ENCODE data around the gene HOXB5. TPM values are rescaled to one million over a fixed set of nuclear protein-coding genes. Genes with fewer than 3 reads are reported as not detected.

HOXB5 gene
- total RNA-seq, 6 donors from 2014 or later, result 0.39 to 5.0 (median 1.5) TPM

DNA sequence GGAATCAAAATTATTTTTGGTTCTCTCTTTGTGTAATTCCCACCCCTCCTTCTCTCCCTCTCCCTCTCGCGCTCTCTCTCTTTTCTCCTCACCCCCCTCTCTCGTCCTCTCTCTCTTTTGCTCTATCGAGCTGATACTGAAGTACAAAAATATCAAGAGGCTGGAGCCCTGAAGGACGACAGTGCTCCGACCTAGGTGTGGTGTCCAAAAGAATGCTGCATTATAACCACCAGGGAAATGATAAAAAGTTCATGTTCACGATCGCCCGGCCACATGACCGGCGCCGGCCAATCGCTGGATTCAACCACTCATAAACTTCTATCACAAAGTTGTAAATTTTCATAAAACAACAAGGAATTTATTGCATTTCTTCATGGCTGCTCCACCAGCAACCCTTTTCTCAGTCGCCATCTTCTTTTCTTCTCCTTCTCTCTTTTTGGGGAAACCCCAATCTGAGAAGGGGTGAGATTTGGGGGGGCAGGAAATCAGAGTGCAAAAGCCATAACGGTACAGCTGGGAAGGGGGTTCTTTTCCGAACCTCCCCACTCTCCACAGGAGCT, 11.3 kb upstream of the HOXB5 start, which contains the start of gene HOXB6:
TSS of gene HOXB6 (minus strand) at position 217 of the 560 bp plus-strand sequence. CDS start 6,836 bp downstream, outside the sequence.
- Histone ChIP-seq H3K27ac (no peak within 1 kb of the TSS), H3K9me3 (no peaks in the 10 kb centered on the region), H3K4me1 (peaks cover 7 to 14% (median 7%) of the 10 kb centered on the region in 4 donors), H3K27me3 (peaks cover 0 to 66% (median 32%) of the 10 kb centered on the region in 4 donors), H3K36me3 (no peaks in the 10 kb centered on the region), H3K4me3 (peak within 1 kb of the TSS in 3 of 4 donors; percentile 1 to 13 (median 4))
- ATAC-seq (ENCODE audit: low FRiP score in 2 of 2), result no peak
- 33 to 39% methylated on average over 16 of the region's 16 CpGs for WGBS, 2 donors
- peak in 1 of 2 donors; percentile 78 for DNase-seq
- TF ChIP-seq POLR2A (IDR thresholded peaks at IDR 0.05), result no peak

DNA sequence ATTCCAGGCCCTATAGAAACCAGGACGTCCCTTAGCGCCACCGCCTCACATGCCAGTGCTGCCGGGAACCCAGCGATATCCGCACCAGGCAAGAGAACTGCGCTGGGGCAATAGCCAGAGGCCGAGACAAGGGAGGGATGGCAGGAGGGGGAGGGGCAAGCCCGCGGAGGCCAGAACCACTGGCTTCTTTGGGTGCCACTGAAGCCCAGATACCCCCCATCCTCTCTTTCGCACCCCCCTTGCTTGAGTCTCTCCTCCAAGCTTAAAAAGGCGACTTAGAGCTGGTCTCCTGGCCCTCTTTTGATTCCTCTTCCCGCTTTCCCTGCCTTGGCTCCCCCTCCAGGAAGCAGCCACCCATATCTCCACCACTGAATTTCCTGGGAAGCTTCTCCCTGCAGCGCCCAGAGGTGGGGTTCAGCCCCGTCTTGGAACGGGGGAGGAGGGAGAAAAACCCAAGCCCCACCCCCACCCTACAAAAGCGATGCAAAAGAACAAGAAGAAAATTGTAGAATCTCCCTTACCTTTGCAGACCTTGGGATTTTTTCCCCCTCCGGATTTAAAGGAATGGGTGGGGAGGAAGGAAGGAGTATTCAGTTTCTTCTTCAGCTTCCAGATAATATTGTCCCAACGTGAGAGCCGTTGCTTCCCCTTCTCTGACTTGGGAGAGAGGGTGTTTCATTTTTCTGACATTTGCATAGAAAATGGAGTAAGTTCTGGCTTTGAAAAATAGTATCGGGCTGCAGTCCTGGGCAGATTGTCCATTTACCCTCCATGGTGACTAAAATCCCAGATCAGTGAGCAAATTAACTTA, 10.6 kb upstream of the HOXB5 start:
- DNase-seq, result peak in 1 of 2 donors; percentile 51
- WGBS, 2 donors, result 31 to 42% methylated on average over 21 of the region's 21 CpGs
- peak overlapping the region in 3 of 4 donors; percentile 1 to 13 (median 4) for H3K4me3 ChIP-seq
- peak in 1 of 2 donors; percentile 35 for ATAC-seq (ENCODE audit: low FRiP score in 2 of 2)
- peaks cover 6 to 12% (median 7%) of the 10 kb centered on the region in 4 donors for H3K4me1 ChIP-seq
- no peaks in the 10 kb centered on the region for H3K9me3 ChIP-seq
- TF ChIP-seq EP300 (IDR thresholded peaks at IDR 0.05) (no peak), POLR2A (IDR thresholded peaks at IDR 0.05) (no peak), POLR2AphosphoS5 (IDR thresholded peaks at IDR 0.05) (no peak)
- TF ChIP-seq, protein P1, sequence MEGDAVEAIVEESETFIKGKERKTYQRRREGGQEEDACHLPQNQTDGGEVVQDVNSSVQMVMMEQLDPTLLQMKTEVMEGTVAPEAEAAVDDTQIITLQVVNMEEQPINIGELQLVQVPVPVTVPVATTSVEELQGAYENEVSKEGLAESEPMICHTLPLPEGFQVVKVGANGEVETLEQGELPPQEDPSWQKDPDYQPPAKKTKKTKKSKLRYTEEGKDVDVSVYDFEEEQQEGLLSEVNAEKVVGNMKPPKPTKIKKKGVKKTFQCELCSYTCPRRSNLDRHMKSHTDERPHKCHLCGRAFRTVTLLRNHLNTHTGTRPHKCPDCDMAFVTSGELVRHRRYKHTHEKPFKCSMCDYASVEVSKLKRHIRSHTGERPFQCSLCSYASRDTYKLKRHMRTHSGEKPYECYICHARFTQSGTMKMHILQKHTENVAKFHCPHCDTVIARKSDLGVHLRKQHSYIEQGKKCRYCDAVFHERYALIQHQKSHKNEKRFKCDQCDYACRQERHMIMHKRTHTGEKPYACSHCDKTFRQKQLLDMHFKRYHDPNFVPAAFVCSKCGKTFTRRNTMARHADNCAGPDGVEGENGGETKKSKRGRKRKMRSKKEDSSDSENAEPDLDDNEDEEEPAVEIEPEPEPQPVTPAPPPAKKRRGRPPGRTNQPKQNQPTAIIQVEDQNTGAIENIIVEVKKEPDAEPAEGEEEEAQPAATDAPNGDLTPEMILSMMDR (IDR thresholded peaks at IDR 0.05), result no peak
- peaks cover 0 to 65% (median 30%) of the 10 kb centered on the region in 4 donors for H3K27me3 ChIP-seq
- no peaks in the 10 kb centered on the region for H3K36me3 ChIP-seq
- H3K27ac ChIP-seq, result no peak overlapping the region

DNA sequence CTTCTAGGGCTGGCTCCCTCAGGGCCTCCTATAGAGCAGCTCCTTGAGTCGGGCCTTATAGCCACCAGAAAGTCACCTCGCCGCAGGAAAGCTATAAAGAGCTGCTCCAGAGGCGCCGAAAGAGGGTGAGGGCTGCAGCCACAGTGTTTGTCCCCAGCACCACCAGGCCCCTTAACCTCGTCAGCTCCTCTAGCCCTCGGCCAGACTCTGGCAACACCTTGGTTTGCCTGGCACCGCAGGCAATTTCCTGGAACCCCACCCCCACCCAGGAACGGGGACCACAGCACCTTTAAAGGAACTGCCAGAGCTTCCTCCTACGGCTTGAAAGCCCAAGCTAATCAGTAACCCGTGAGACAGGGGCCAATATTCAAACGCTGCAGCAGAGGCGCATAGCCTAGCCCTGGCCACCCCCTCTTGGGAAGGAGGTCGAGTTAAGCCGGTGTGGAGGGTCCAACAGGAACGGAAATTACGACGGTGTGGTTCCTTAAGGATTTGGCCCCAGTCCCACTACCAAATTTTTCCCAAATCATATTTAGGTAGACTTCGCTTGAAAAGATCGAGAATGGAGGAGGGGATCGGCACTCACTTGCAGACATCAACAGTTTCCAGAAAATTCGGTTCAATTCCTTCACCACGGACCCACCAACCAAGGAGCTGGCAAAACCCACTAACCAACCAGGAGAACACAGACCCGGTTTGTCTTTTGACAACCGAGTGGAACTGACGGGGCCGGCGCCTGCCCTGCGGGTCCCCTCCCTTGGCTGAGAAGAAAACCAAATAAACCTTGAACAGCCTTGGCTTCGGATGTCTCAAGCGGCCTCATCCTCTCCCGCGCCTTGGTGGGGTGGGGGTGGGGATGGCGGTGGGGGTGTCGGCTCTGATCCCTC, 8.2 kb upstream of the HOXB5 start:
- WGBS, 2 donors, result 35 to 42% methylated on average over 28 to 35 of the region's 35 CpGs
- no peak overlapping the region for H3K27ac ChIP-seq
- DNase-seq (peak in 1 of 2 donors; percentile 73), ATAC-seq (ENCODE audit: low FRiP score in 2 of 2) (no peak)
- TF ChIP-seq POLR2A (IDR thresholded peaks at IDR 0.05) (no peak), EP300 (IDR thresholded peaks at IDR 0.05) (no peak), POLR2AphosphoS5 (IDR thresholded peaks at IDR 0.05) (no peak)
- TF ChIP-seq, protein P1 (IDR thresholded peaks at IDR 0.05), result no peak
- H3K27me3 ChIP-seq, result peaks cover 0 to 70% (median 35%) of the 10 kb centered on the region in 4 donors
- H3K4me1 ChIP-seq, result peaks cover 12 to 25% (median 19%) of the 10 kb centered on the region in 4 donors
- no peaks in the 10 kb centered on the region for H3K36me3 ChIP-seq
- peak overlapping the region in 1 of 4 donors; percentile 26 for H3K4me3 ChIP-seq
- H3K9me3 ChIP-seq, result no peaks in the 10 kb centered on the region

DNA sequence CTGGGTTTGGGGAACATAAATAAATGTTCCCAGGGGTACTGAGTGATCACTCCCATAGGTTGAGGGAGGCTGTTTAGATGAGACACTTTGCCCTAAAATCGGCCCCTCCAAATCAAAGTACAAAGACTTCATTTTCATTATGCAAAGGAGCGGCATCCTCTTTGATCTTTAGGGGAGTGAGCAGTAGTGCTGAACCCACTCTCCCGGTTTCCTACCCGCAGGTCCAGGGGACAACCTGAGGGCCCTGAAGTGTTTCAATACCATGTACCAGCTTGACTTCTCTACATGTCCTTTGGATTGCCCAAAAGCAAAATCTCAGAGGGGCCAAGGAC, 7.6 kb upstream of the HOXB5 start:
- no peak for ATAC-seq (ENCODE audit: low FRiP score in 2 of 2)
- H3K9me3 ChIP-seq, result no peaks in the 10 kb centered on the region
- 33 to 60% methylated on average over 4 of the region's 4 CpGs for WGBS, 2 donors
- no peak overlapping the region for H3K27ac ChIP-seq
- DNase-seq, result no peak
- no peaks in the 10 kb centered on the region for H3K36me3 ChIP-seq
- peaks cover 0 to 72% (median 39%) of the 10 kb centered on the region in 4 donors for H3K27me3 ChIP-seq
- TF ChIP-seq, protein P1 (IDR thresholded peaks at IDR 0.05), result no peak
- no peak for TF ChIP-seq POLR2AphosphoS5 (IDR thresholded peaks at IDR 0.05)
- TF ChIP-seq POLR2A (IDR thresholded peaks at IDR 0.05), result no peak
- no peak for TF ChIP-seq EP300 (IDR thresholded peaks at IDR 0.05)
- H3K4me3 ChIP-seq, result no peak overlapping the region
- H3K4me1 ChIP-seq, result peaks cover 13 to 31% (median 24%) of the 10 kb centered on the region in 4 donors

Measured in upper lobe of left lung (tissue), 6 donors.